Liver (tissue), 9 donors: ENCODE data around the gene BBS4. TPM values are rescaled to one million over a fixed set of nuclear protein-coding genes. Genes with fewer than 3 reads are reported as not detected.

ENCODE experiments used
- DNase-seq: peaks from one replicate; pipeline ENCODE4 v3.0.0-alpha.2; 2017; ENCODE audit warnings: low spot score
- H3K27ac ChIP-seq, 2 donors: one replicate each; pipeline ENCODE4 v1.7.0; 2013; ENCODE audit warnings: inconsistent platforms in 2 of 2, low read length in 2 of 2, control low read depth in 1 of 2, low read depth in 1 of 2, mild to moderate bottlenecking in 1 of 2
- H3K27me3 ChIP-seq, 4 donors: one replicate each; pipeline versions ENCODE4 v1.6.1 to v1.7.0; 2013; ENCODE audit warnings: low read length in 3 of 4, inconsistent platforms in 1 of 4, mild to moderate bottlenecking in 1 of 4, moderate library complexity in 1 of 4; ENCODE audit not compliant: control insufficient read depth in 4 of 4, insufficient read depth in 4 of 4
- H3K36me3 ChIP-seq, 4 donors: one replicate each; pipeline versions ENCODE4 v1.6.1 to v1.7.0; 2013; ENCODE audit warnings: low read length in 3 of 4, mild to moderate bottlenecking in 3 of 4, low read depth in 1 of 4, moderate library complexity in 1 of 4; ENCODE audit not compliant: control insufficient read depth in 4 of 4, insufficient read depth in 3 of 4
- H3K4me1 ChIP-seq, 4 donors: one replicate each; pipeline versions ENCODE4 v1.6.1 to v1.7.0; 2013; ENCODE audit warnings: low read length in 3 of 4, mild to moderate bottlenecking in 3 of 4, moderate library complexity in 1 of 4; ENCODE audit not compliant: control insufficient read depth in 4 of 4, insufficient read depth in 4 of 4
- H3K4me3 ChIP-seq, 3 donors: one replicate each; pipeline versions ENCODE4 v1.6.1 to v1.7.0; 2013; ENCODE audit warnings: low read length in 3 of 3, control low read depth in 1 of 3, low read depth in 1 of 3, mild to moderate bottlenecking in 1 of 3
- H3K9ac ChIP-seq, 2 donors: one replicate each; pipeline ENCODE4 v1.7.0; 2013; ENCODE audit warnings: low read length in 2 of 2, mild to moderate bottlenecking in 2 of 2, moderate library complexity in 2 of 2, control low read depth in 1 of 2, low read depth in 1 of 2
- H3K9me3 ChIP-seq, 4 donors: one replicate each; pipeline versions ENCODE4 v1.6.1 to v1.7.0; 2013; ENCODE audit warnings: low read length in 3 of 4; ENCODE audit not compliant: control insufficient read depth in 4 of 4
- CTCF ChIP-seq: fragments of 150-350 bp; IDR thresholded peaks from 2 replicates; pipeline ENCODE4 v1.5.1; 2017; ENCODE audit warnings: improper control_type of control experiment, low read depth, low read length; ENCODE audit not compliant: missing input control
- EGR1 ChIP-seq, 2 donors: IDR thresholded peaks; 2 replicates each; pipeline ENCODE4 v1.6.1; 2016 to 2018; ENCODE audit warnings: antibody characterized with exemption in 2 of 2, low read depth in 2 of 2
- FOXA1 ChIP-seq: IDR thresholded peaks from 2 replicates; pipeline ENCODE4 v1.6.1; 2016; ENCODE audit warnings: antibody characterized with exemption
- FOXA2 ChIP-seq: IDR thresholded peaks from 2 replicates; pipeline ENCODE4 v1.6.1; 2016; ENCODE audit warnings: antibody characterized with exemption
- GABPA ChIP-seq, 2 donors: IDR thresholded peaks in 1 of 2; conservative IDR thresholded peaks in 1 of 2; 2 replicates each; pipeline ENCODE4 v1.6.1; 2016; ENCODE audit warnings: antibody characterized with exemption in 2 of 2, mild to moderate bottlenecking in 1 of 2, moderate library complexity in 1 of 2
- HNF4A ChIP-seq, 2 donors: conservative IDR thresholded peaks; 2 replicates each; pipeline ENCODE4 v1.6.1; 2016; ENCODE audit warnings: antibody characterized with exemption in 2 of 2, mild to moderate bottlenecking in 2 of 2
- HNF4G ChIP-seq: IDR thresholded peaks from 2 replicates; pipeline ENCODE4 v1.6.1; 2016; ENCODE audit warnings: antibody characterized with exemption
- JUND ChIP-seq, 2 donors: IDR thresholded peaks; 2 replicates each; pipeline ENCODE4 v1.6.1; 2016; ENCODE audit warnings: antibody characterized with exemption in 2 of 2
- MAX ChIP-seq: IDR thresholded peaks from 2 replicates; pipeline ENCODE4 v1.6.1; 2016; ENCODE audit warnings: antibody characterized with exemption
- NR2F2 ChIP-seq: IDR thresholded peaks from 2 replicates; pipeline ENCODE4 v1.6.1; 2016; ENCODE audit warnings: antibody characterized with exemption
- RAD21 ChIP-seq, 2 donors: IDR thresholded peaks; 2 replicates each; pipeline ENCODE4 v1.6.1; 2016; ENCODE audit warnings: antibody characterized with exemption in 2 of 2, mild to moderate bottlenecking in 2 of 2
- RXRA ChIP-seq, 2 donors: IDR thresholded peaks; 2 replicates each; pipeline ENCODE4 v1.6.1; 2017 to 2018; ENCODE audit warnings: antibody characterized with exemption in 2 of 2, mild to moderate bottlenecking in 1 of 2
- SP1 ChIP-seq: IDR thresholded peaks from 2 replicates; pipeline ENCODE4 v1.6.1; 2018; ENCODE audit warnings: antibody characterized with exemption, mild to moderate bottlenecking
- TAF1 ChIP-seq: conservative IDR thresholded peaks from 2 replicates; pipeline ENCODE4 v1.6.1; 2016; ENCODE audit warnings: antibody characterized with exemption, mild to moderate bottlenecking
- YY1 ChIP-seq: IDR thresholded peaks from 2 replicates; pipeline ENCODE4 v1.6.1; 2016; ENCODE audit warnings: antibody characterized with exemption, mild to moderate bottlenecking
- ZBTB33 ChIP-seq: IDR thresholded peaks from 2 replicates; pipeline ENCODE4 v1.6.1; 2016; ENCODE audit warnings: antibody characterized with exemption
- WGBS: extraction: QIAGEN DNeasy Blood & Tissue Kit; methylation state at CpG from one replicate; pipeline ENCODE4 v1.1.7; 2013; 5-methylcytosine and 5-hydroxymethylcytosine counted together
- polyA plus RNA-seq, 2 donors: library from polyadenylated mRNA; stranded (reverse) in 1 of 2; unstranded in 1 of 2; fragments of 200-250 nt in 1 of 2; fragments of >200 nt in 1 of 2; fragmentation: Nextera tagmentation in 1 of 2; extraction: Ambion mirVana in 1 of 2; gene quantifications; one replicate each; pipeline versions ENCODE4 v1.2.1 to v1.2.3, GENCODE V29; 2013 to 2015
- total RNA-seq, 2 donors: library from RNA; depleted of rRNA; stranded (reverse); fragments of >200 nt; gene quantifications; one replicate each; pipeline ENCODE4 v1.2.3, GENCODE V29; 2014
- TF ChIP-seq, protein P1 (sequence below): IDR thresholded peaks from 2 replicates; pipeline ENCODE4 v1.6.1; 2016; ENCODE audit warnings: antibody characterized with exemption, mild to moderate bottlenecking
- TF ChIP-seq, protein P2 (sequence below): IDR thresholded peaks from 2 replicates; pipeline ENCODE4 v1.6.1; 2016; ENCODE audit warnings: antibody characterized with exemption
- donor health status: healthy.
- donor health status: healthy.
- donor health status: healthy.
- donor health status: healthy.
- donor health status: healthy.

BBS4 gene
- total RNA-seq, result 10 to 100 TPM; 10.3 to 16.0 TPM
- polyA plus RNA-seq, result 1 to 10 TPM; 4.8 to 6.4 TPM

DNA sequence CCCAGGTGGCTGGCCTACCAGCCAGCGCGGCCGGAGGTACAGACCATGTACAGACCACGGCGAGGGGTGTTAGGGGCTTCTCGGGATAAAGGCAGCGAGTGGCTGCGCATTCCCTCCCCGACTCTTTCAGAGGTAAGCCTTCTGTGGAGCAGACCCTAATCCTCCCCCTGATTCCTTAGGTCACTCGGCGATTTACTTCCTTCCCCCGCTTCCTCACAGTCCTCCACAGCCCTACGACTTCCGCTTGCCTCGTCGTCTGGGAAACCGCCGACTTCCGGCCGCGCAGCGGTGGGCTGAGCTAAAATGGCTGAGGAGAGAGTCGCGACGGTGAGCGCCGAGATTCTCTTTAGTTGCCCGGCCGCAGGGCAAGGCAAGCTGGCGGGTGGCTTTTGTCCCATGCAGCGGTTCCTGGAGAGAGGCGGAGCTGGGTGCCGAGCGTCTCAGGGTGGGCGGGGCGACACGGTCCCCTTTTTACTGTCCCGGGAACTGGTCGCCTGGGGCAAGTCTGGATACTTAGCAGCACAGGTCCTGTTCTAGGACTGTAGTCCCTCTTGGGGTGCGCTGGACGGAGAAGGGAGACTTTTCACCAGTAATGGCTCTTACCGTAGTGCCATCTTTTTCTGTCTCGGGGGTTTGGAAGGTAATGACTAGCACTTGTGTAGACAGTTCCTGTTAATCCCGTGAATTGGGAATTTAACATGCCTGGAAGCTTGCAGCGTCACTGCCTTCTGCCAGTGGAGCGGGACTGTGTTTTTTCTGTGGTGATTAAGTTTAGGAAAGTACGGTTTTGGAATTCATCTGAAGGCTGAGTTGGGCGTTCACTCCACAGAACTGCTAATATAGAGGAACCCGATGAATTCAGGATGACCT is at the start of gene BBS4, which contains the start of gene HIGD2B:
Gene BBS4, plus strand, starts transcription at position 283 of the 870 bp plus-strand sequence. Its CDS starts 21 bp downstream, at position 304.
Gene HIGD2B, minus strand, starts transcription at position 258 of the 870 bp plus-strand sequence. CDS start 9,808 bp downstream, outside the sequence.
- H3K36me3 ChIP-seq, result no peaks in the 10 kb centered on the region
- under 1% methylated on average over 49 of the region's 49 CpGs for WGBS

More for the DNA sequence above, at the start of gene BBS4, which contains the start of gene HIGD2B:
- peak; percentile 87 for DNase-seq
- peak within 1 kb of the TSS; percentile 61 to 92 (median 75) for H3K4me3 ChIP-seq
- no peaks in the 10 kb centered on the region for H3K9me3 ChIP-seq
- peak within 1 kb of the TSS; percentile 84 to 91 for H3K27ac ChIP-seq
- TF ChIP-seq GABPA (IDR thresholded peaks at IDR 0.05 in 1 of 2, conservative IDR thresholded peaks at IDR 0.05 in 1 of 2) (peak; percentile 89 to 95), HNF4G (no peak), RAD21 (IDR thresholded peaks at IDR 0.05) (peak in 1 of 2 donors; percentile 46), HNF4A (conservative IDR thresholded peaks at IDR 0.05) (peak in 1 of 2 donors; percentile 24), ZBTB33 (no peak), RXRA (IDR thresholded peaks at IDR 0.05) (peak in 1 of 2 donors; percentile 25), EGR1 (IDR thresholded peaks at IDR 0.05; ENCODE audit: low read depth in 2 of 2) (peak; percentile 47 to 62), TAF1 (peak; percentile 91), NR2F2 (no peak), MAX (peak; percentile 59), SP1 (peak; percentile 61), CTCF (no peak), YY1 (peak; percentile 98), FOXA2 (no peak), JUND (IDR thresholded peaks at IDR 0.05) (peak in 1 of 2 donors; percentile 25), FOXA1 (no peak)
- TF ChIP-seq, protein P1, sequence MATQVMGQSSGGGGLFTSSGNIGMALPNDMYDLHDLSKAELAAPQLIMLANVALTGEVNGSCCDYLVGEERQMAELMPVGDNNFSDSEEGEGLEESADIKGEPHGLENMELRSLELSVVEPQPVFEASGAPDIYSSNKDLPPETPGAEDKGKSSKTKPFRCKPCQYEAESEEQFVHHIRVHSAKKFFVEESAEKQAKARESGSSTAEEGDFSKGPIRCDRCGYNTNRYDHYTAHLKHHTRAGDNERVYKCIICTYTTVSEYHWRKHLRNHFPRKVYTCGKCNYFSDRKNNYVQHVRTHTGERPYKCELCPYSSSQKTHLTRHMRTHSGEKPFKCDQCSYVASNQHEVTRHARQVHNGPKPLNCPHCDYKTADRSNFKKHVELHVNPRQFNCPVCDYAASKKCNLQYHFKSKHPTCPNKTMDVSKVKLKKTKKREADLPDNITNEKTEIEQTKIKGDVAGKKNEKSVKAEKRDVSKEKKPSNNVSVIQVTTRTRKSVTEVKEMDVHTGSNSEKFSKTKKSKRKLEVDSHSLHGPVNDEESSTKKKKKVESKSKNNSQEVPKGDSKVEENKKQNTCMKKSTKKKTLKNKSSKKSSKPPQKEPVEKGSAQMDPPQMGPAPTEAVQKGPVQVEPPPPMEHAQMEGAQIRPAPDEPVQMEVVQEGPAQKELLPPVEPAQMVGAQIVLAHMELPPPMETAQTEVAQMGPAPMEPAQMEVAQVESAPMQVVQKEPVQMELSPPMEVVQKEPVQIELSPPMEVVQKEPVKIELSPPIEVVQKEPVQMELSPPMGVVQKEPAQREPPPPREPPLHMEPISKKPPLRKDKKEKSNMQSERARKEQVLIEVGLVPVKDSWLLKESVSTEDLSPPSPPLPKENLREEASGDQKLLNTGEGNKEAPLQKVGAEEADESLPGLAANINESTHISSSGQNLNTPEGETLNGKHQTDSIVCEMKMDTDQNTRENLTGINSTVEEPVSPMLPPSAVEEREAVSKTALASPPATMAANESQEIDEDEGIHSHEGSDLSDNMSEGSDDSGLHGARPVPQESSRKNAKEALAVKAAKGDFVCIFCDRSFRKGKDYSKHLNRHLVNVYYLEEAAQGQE, result peak; percentile 84
- TF ChIP-seq, protein P2, sequence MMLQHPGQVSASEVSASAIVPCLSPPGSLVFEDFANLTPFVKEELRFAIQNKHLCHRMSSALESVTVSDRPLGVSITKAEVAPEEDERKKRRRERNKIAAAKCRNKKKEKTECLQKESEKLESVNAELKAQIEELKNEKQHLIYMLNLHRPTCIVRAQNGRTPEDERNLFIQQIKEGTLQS, result peak; percentile 30
- H3K4me1 ChIP-seq, result peaks cover 3 to 13% (median 6%) of the 10 kb centered on the region in 4 donors
- H3K27me3 ChIP-seq, result no peaks in the 10 kb centered on the region
- peak within 1 kb of the TSS; percentile 88 to 94 for H3K9ac ChIP-seq
